Activated CD8-positive, alpha-beta memory T cell treated with anti-CD3 and anti-CD28 coated beads for 48 hours (primary cell): ENCODE results near the gene STYXL1.
A peak's percentile ranks its signal among the peaks of the same experiment; 100 is the strongest.
"Not testable (repeated sequence)": the region's sequence is repeated elsewhere in the genome, so short reads cannot be mapped to it uniquely, and the experiment has no call there.

ENCODE experiments used
- DNase-seq, 3 experiments: peaks; one replicate each; pipeline ENCODE4 v3.0.0-alpha.2; 2020; ENCODE audit warnings: low read depth in 2 of 3, low spot score in 2 of 3

The STYXL1 gene

GRCh38 chr7:76047811-76048667, at the start of gene STYXL1, which contains the start of gene MDH2:
TSS of gene STYXL1 (minus strand) at chr7:76048000. CDS start at chr7:76030523, 17,477 bp downstream.
TSS of gene MDH2 (plus strand) at chr7:76048106. CDS start at chr7:76048161, 55 bp downstream.
- DNase-seq, result peak; percentile 66 to 85 (median 82)

- no peak for DNase-seq
Measured at GRCh38 chr7:76095908-76096307, 48.1 kb upstream of the STYXL1 start.

GRCh38 chr7:76094326-76094725, 46.5 kb upstream of the STYXL1 start:
- DNase-seq, result not testable (repeated sequence)

GRCh38 chr7:76093531-76093930, 45.7 kb upstream of the STYXL1 start:
- not testable (repeated sequence) for DNase-seq

- DNase-seq, result no peak
Measured at GRCh38 chr7:76091506-76091905, 43.7 kb upstream of the STYXL1 start.

- no peak for DNase-seq
Measured at GRCh38 chr7:76089865-76090475, 42.2 kb upstream of the STYXL1 start.

- not testable (repeated sequence) for DNase-seq
Measured at GRCh38 chr7:76087362-76087791, 39.6 kb upstream of the STYXL1 start.

GRCh38 chr7:76086070-76086469, 38.3 kb upstream of the STYXL1 start:
- no peak for DNase-seq

- DNase-seq, result not testable (repeated sequence)
Measured at GRCh38 chr7:76084115-76084514, 36.3 kb upstream of the STYXL1 start.

- DNase-seq, result no peak
Measured at GRCh38 chr7:76080204-76080603, 32.4 kb upstream of the STYXL1 start.

GRCh38 chr7:76077435-76077834, 29.6 kb upstream of the STYXL1 start:
- DNase-seq, result no peak

- no peak for DNase-seq
Measured at GRCh38 chr7:76076995-76077394, 29.2 kb upstream of the STYXL1 start.

GRCh38 chr7:76074972-76075370, 27.2 kb upstream of the STYXL1 start:
- DNase-seq, result no peak

GRCh38 chr7:76074306-76074971, 26.6 kb upstream of the STYXL1 start:
- no peak for DNase-seq

GRCh38 chr7:76073335-76073990, 25.7 kb upstream of the STYXL1 start:
- no peak for DNase-seq

- no peak for DNase-seq
Measured at GRCh38 chr7:76072243-76073148, 24.7 kb upstream of the STYXL1 start.

GRCh38 chr7:76071316-76072242, 23.8 kb upstream of the STYXL1 start:
- no peak for DNase-seq

- DNase-seq, result no peak
Measured at GRCh38 chr7:76069238-76069638, 21.4 kb upstream of the STYXL1 start.
